H1 (cell line): ENCODE results near the gene CAMTA1. TPM values are rescaled to one million over a fixed set of nuclear protein-coding genes. Genes with fewer than 3 reads are reported as not detected.
A peak's percentile ranks its signal among the peaks of the same experiment; 100 is the strongest.

Source experiments
- CTCF ChIA-PET: fragments of 300-600 bp; sonication (Branson Sonifier 250); formaldehyde crosslinking; loops from one replicate; lab custom pipeline; 2021; ENCODE audit not compliant: partially characterized antibody; lab: Charles Lee
- POLR2A ChIA-PET: fragments of 300-600 bp; sonication (Branson Sonifier 250); formaldehyde crosslinking; loops from one replicate; lab custom pipeline; 2021; ENCODE audit warnings: inconsistent platforms; ENCODE audit not compliant: partially characterized antibody; lab: Charles Lee
- DNase-seq, 2 experiments: peaks; one replicate each; pipeline versions ENCODE4 v3.0.0 to v3.0.0-alpha.2; 2010 to 2022; ENCODE audit warnings: low spot score in 2 of 2, low read depth in 1 of 2, mixed read lengths in 1 of 2
- FAIRE-seq: peaks from 2 replicates; lab custom pipeline; 2011; peaks lifted over from hg19 to GRCh38; lab: Jason Lieb, UNC
- H2AFZ ChIP-seq: 2 replicates; pipeline ENCODE4 v1.8.1; 2012; ENCODE audit warnings: low read length, inconsistent platforms
- H2AK5ac ChIP-seq: 2 replicates; pipeline ENCODE4 v1.6.1; 2013; ENCODE audit warnings: low read depth, low read length
- H2BK120ac ChIP-seq: replicated peaks from 2 replicates; pipeline ENCODE3; 2013; ENCODE audit warnings: low read depth, low read length, inconsistent platforms
- H2BK12ac ChIP-seq: 2 replicates; pipeline ENCODE4 v1.6.1; 2013; ENCODE audit warnings: low read depth, low read length
- H2BK15ac ChIP-seq: 2 replicates; pipeline ENCODE4 v1.6.1; 2013; ENCODE audit warnings: low read length
- H2BK20ac ChIP-seq: 2 replicates; pipeline ENCODE4 v1.6.1; 2013; ENCODE audit warnings: low read length
- H2BK5ac ChIP-seq: 2 replicates; pipeline ENCODE4 v1.6.1; 2013; ENCODE audit warnings: low read depth, low read length
- H3K14ac ChIP-seq: 2 replicates; pipeline ENCODE4 v1.6.1; 2013; ENCODE audit warnings: inconsistent platforms; ENCODE audit not compliant: insufficient read length
- H3K18ac ChIP-seq: 2 replicates; pipeline ENCODE4 v1.6.1; 2013; ENCODE audit warnings: low read length; ENCODE audit errors: extremely low read depth
- H3K23ac ChIP-seq: 2 replicates; pipeline ENCODE4 v1.6.1; 2013; ENCODE audit warnings: inconsistent platforms; ENCODE audit not compliant: insufficient read length
- H3K23me2 ChIP-seq: 2 replicates; pipeline ENCODE4 v1.6.1; 2013; ENCODE audit warnings: low read depth, low read length
- H3K27ac ChIP-seq: 2 replicates; pipeline ENCODE4 v1.6.1; 2011; ENCODE audit warnings: low read depth, low read length, inconsistent platforms
- H3K27me3 ChIP-seq, 4 experiments: replicated peaks in 1 of 4; 1 replicate in 1 of 4; 2 replicates in 3 of 4; pipeline versions ENCODE4 v1.6.1 to v1.8.1; 2011 to 2013; ENCODE audit warnings: low read length in 3 of 4, mild to moderate bottlenecking in 3 of 4, inconsistent platforms in 2 of 4, mixed read lengths in 2 of 4, moderate library complexity in 1 of 4; ENCODE audit not compliant: control insufficient read depth in 3 of 4, insufficient read depth in 3 of 4; ENCODE audit errors: extremely low read depth in 1 of 4
- H3K36me3 ChIP-seq, 4 experiments: 2 replicates each; pipeline versions ENCODE4 v1.6.1 to v1.8.1; 2011 to 2013; ENCODE audit warnings: mild to moderate bottlenecking in 4 of 4, low read length in 3 of 4, moderate library complexity in 2 of 4, control low read depth in 1 of 4, inconsistent platforms in 1 of 4; ENCODE audit not compliant: insufficient read depth in 4 of 4, control insufficient read depth in 2 of 4
- H3K4ac ChIP-seq: replicated peaks from 2 replicates; pipeline ENCODE3; 2013; ENCODE audit warnings: low read length, low read depth, mixed read lengths, inconsistent platforms; ENCODE audit not compliant: insufficient read length
- H3K4me1 ChIP-seq, 4 experiments: replicated peaks in 1 of 4; 1 replicate in 1 of 4; 2 replicates in 3 of 4; pipeline versions ENCODE4 v1.6.1 to v1.8.1; 2011 to 2013; ENCODE audit warnings: low read length in 3 of 4, inconsistent platforms in 2 of 4, mixed read lengths in 1 of 4; ENCODE audit not compliant: insufficient read depth in 4 of 4, control insufficient read depth in 3 of 4
- H3K4me2 ChIP-seq, 2 experiments: 2 replicates each; pipeline versions ENCODE4 v1.6.1 to v1.8.1; 2011 to 2013; ENCODE audit warnings: low read depth in 2 of 2, low read length in 2 of 2, control low read depth in 1 of 2, inconsistent platforms in 1 of 2, mild to moderate bottlenecking in 1 of 2; ENCODE audit not compliant: insufficient read depth in 1 of 2
- H3K4me3 ChIP-seq, 4 experiments: fragments of 200-600, 300-600 bp in 1 of 4; sonication (generic), shearing (Covaris generic), sonication (Bioruptor Twin) in 1 of 4; 2 replicates each; pipeline versions ENCODE4 v1.5.1 to v1.8.1; 2011 to 2016; ENCODE audit warnings: low read length in 4 of 4, low read depth in 3 of 4, control low read depth in 2 of 4, inconsistent platforms in 2 of 4, mild to moderate bottlenecking in 2 of 4, mixed read lengths in 1 of 4, moderate library complexity in 1 of 4; ENCODE audit not compliant: insufficient read depth in 2 of 4; ENCODE audit errors: extremely low read depth in 1 of 4
- H3K56ac ChIP-seq: replicated peaks from 2 replicates; pipeline ENCODE3; 2013; ENCODE audit warnings: low read depth, mild to moderate bottlenecking, mixed read lengths, low read length, inconsistent platforms; ENCODE audit not compliant: insufficient read length
- H3K79me1 ChIP-seq: 2 replicates; pipeline ENCODE4 v1.6.1; 2013; ENCODE audit warnings: low read depth, low read length, control low read depth
- H3K79me2 ChIP-seq, 2 experiments: 2 replicates each; pipeline versions ENCODE4 v1.6.1 to v1.8.1; 2012 to 2013; ENCODE audit warnings: low read length in 2 of 2, mild to moderate bottlenecking in 2 of 2, inconsistent platforms in 1 of 2; ENCODE audit not compliant: insufficient read depth in 2 of 2, control insufficient read depth in 1 of 2
- H3K9ac ChIP-seq, 4 experiments: replicated peaks in 1 of 4; 1 replicate in 1 of 4; 2 replicates in 3 of 4; pipeline versions ENCODE4 v1.6.1 to v1.8.1; 2011 to 2013; ENCODE audit warnings: low read depth in 3 of 4, low read length in 3 of 4, control low read depth in 2 of 4, mild to moderate bottlenecking in 2 of 4, moderate library complexity in 2 of 4, inconsistent platforms in 1 of 4; ENCODE audit errors: extremely low read depth in 1 of 4
- H3K9me3 ChIP-seq, 2 experiments: 2 replicates each; pipeline versions ENCODE4 v1.6.1 to v1.8.1; 2012 to 2013; ENCODE audit warnings: mild to moderate bottlenecking in 2 of 2, moderate library complexity in 2 of 2, control low read depth in 1 of 2, inconsistent platforms in 1 of 2, low read depth in 1 of 2, low read length in 1 of 2, mixed read lengths in 1 of 2; ENCODE audit not compliant: insufficient read depth in 2 of 2
- H4K20me1 ChIP-seq, 2 experiments: replicated peaks in 1 of 2; 2 replicates each; pipeline versions ENCODE3 to v1.8.1; 2011 to 2013; ENCODE audit warnings: inconsistent platforms in 2 of 2, low read length in 2 of 2, mild to moderate bottlenecking in 1 of 2; ENCODE audit not compliant: insufficient read depth in 2 of 2, control insufficient read depth in 1 of 2
- H4K5ac ChIP-seq: 2 replicates; pipeline ENCODE4 v1.6.1; 2013; ENCODE audit warnings: low read length, low read depth, mixed read lengths, inconsistent platforms; ENCODE audit not compliant: insufficient read length
- H4K8ac ChIP-seq: 2 replicates; pipeline ENCODE4 v1.8.0; 2013; ENCODE audit warnings: mild to moderate bottlenecking, moderate library complexity, low read length, inconsistent platforms; ENCODE audit not compliant: insufficient read depth; ENCODE audit errors: extremely low read depth
- H4K91ac ChIP-seq: replicated peaks from 2 replicates; pipeline ENCODE3; 2013; ENCODE audit warnings: low read length, mixed read lengths, inconsistent platforms; ENCODE audit not compliant: insufficient read length
- CHD1 ChIP-seq: IDR thresholded peaks from 2 replicates; pipeline ENCODE4 v1.6.1; 2012; ENCODE audit warnings: low read depth, low read length, improper control_type of control experiment
- CREB1 ChIP-seq: IDR thresholded peaks from 2 replicates; pipeline ENCODE4 v1.6.1; 2012; ENCODE audit warnings: inconsistent platforms
- EGR1 ChIP-seq: IDR thresholded peaks from 2 replicates; pipeline ENCODE4 v1.6.1; 2011; ENCODE audit warnings: low read depth, low read length, borderline replicate concordance
- EP300 ChIP-seq, 2 experiments: IDR thresholded peaks; 1 replicate in 1 of 2; 2 replicates in 1 of 2; pipeline ENCODE4 v1.6.1; 2011 to 2012; ENCODE audit warnings: low read depth in 2 of 2, low read length in 2 of 2, mild to moderate bottlenecking in 2 of 2, borderline replicate concordance in 1 of 2, inconsistent platforms in 1 of 2, moderate library complexity in 1 of 2
- FOSL1 ChIP-seq: IDR thresholded peaks from 2 replicates; pipeline ENCODE4 v1.6.1; 2011; ENCODE audit warnings: mild to moderate bottlenecking, low read depth, low read length, moderate library complexity; ENCODE audit not compliant: insufficient read depth
- GTF2F1 ChIP-seq: IDR thresholded peaks from 2 replicates; pipeline ENCODE4 v1.6.1; 2012; ENCODE audit warnings: low read depth, low read length, improper control_type of control experiment, borderline replicate concordance
- HDAC2 ChIP-seq, 2 experiments: fragments of 300-600 bp in 1 of 2; sonication (generic) in 1 of 2; IDR thresholded peaks; 2 replicates each; pipeline ENCODE4 v1.6.1; 2011 to 2012; ENCODE audit warnings: low read depth in 2 of 2, low read length in 2 of 2, mild to moderate bottlenecking in 2 of 2, moderate library complexity in 2 of 2, borderline replicate concordance in 1 of 2, inconsistent platforms in 1 of 2
- KDM4A ChIP-seq: IDR thresholded peaks from one replicate; pipeline ENCODE4 v1.7.1; 2012; ENCODE audit warnings: low read depth, mild to moderate bottlenecking, moderate library complexity, low read length, inconsistent platforms; ENCODE audit not compliant: severe bottlenecking
- NRF1 ChIP-seq: IDR thresholded peaks from 2 replicates; pipeline ENCODE4 v1.6.1; 2011; ENCODE audit warnings: mild to moderate bottlenecking, low read depth, low read length, improper control_type of control experiment
- RBBP5 ChIP-seq: IDR thresholded peaks from 2 replicates; pipeline ENCODE4 v1.7.1; 2012; ENCODE audit warnings: low read depth, mild to moderate bottlenecking, inconsistent platforms, low read length, moderate library complexity, borderline replicate concordance
- SAP30 ChIP-seq: fragments of 300-600 bp; sonication (generic); IDR thresholded peaks from 2 replicates; pipeline ENCODE4 v1.7.1; 2012; ENCODE audit warnings: low read length, moderate library complexity, mild to moderate bottlenecking, inconsistent platforms; ENCODE audit not compliant: insufficient read depth, insufficient replicate concordance
- SIRT6 ChIP-seq: IDR thresholded peaks from one replicate; pipeline ENCODE4 v1.7.1; 2012; ENCODE audit warnings: low read length, inconsistent platforms
- SP1 ChIP-seq: IDR thresholded peaks from 2 replicates; pipeline ENCODE4 v1.6.1; 2011; ENCODE audit warnings: low read depth, low read length
- SP4 ChIP-seq: IDR thresholded peaks from 2 replicates; pipeline ENCODE4 v1.6.1; 2012; ENCODE audit warnings: low read length, inconsistent platforms
- SUZ12 ChIP-seq: fragments of 200-600 bp; sonication (generic); IDR thresholded peaks from 2 replicates; pipeline ENCODE4 v1.6.1; 2012; ENCODE audit warnings: mild to moderate bottlenecking, inconsistent platforms, low read length, moderate library complexity, mixed read lengths
- WGBS, 2 experiments: shearing (Covaris generic) in 1 of 2; methylation state at CpG; one replicate each; pipeline versions ENCODE4 v1.1.6 to v1.1.7; 2013 to 2015; ENCODE audit warnings: low lambda C conversion rate in 2 of 2, mixed read lengths in 2 of 2, inconsistent platforms in 1 of 2, low coverage in 1 of 2, missing lambda C conversion rate in 1 of 2; ENCODE audit not compliant: insufficient replicate concordance in 2 of 2, insufficient coverage in 1 of 2, insufficient read length in 1 of 2; ENCODE audit errors: extremely low coverage in 1 of 2, missing lambda C conversion rate in 1 of 2; 5-methylcytosine and 5-hydroxymethylcytosine counted together
- polyA plus RNA-seq, 7 experiments: library from polyadenylated mRNA; depleted of rRNA in 3 of 7; stranded (reverse) in 5 of 7; unstranded in 2 of 7; fragments of >200 nt in 5 of 7; fragments of 200-250 nt in 2 of 7; gene quantifications; 1 replicate in 5 of 7; 2 replicates in 1 of 7; 4 replicates in 1 of 7; pipeline versions ENCODE4 v1.2.1 to v1.2.3, GENCODE V29; 2011 to 2013; ENCODE audit warnings: missing spikeins in 2 of 7, mixed read lengths in 2 of 7
- total RNA-seq: library from RNA; stranded (reverse); fragmentation: NEBNext Ultra II Directional; extraction: Animal tissue kit (Norgen Biotek cat#: 25700); gene quantifications from 2 replicates; pipeline ENCODE4 v1.2.1, GENCODE V29; 2021

CAMTA1 gene
- total and polyA plus RNA-seq, 2 of the 8 experiments (the other 6 are each of a cell fraction or from before 2014, with no cell fraction given): 65.0 to 119 TPM

- Histone ChIP-seq H3K4me2 (no peak overlapping the region), H3K4ac (peak overlapping the region; percentile 44), H4K5ac (no peak overlapping the region), H2BK12ac (no peak overlapping the region), H3K4me3 (no peak overlapping the region), H2BK20ac (no peak overlapping the region), H3K23ac (no peak overlapping the region), H3K4me1 (no peaks in the 10 kb centered on the region), H4K20me1 (no peaks in the 10 kb centered on the region), H2BK15ac (0 out of 2 replicates have a peak overlapping the region, but pooled peaks have one; percentile 34), H3K14ac (no peak overlapping the region), H3K36me3 (no peaks in the 10 kb centered on the region), H3K79me2 (no peaks in the 10 kb centered on the region), H3K79me1 (no peaks in the 10 kb centered on the region), H2BK5ac (no peak overlapping the region), H3K9me3 (no peaks in the 10 kb centered on the region; a peak in 1 of 4 replicates), H4K91ac (no peak overlapping the region), H3K56ac (no peak overlapping the region), H3K23me2 (no peaks in the 10 kb centered on the region), H3K9ac (no peak overlapping the region), H2AK5ac (no peak overlapping the region), H3K18ac (no peak overlapping the region), H2AFZ (no peak overlapping the region), H3K27me3 (no peaks in the 10 kb centered on the region), H4K8ac (no peak overlapping the region), H3K27ac (no peak overlapping the region), H2BK120ac (no peak overlapping the region)
- 83% methylated on average over 3 of the region's 3 CpGs; no CpG with 5 or more reads in 1 of the 2 experiments for WGBS, 2 experiments
- peak in 1 of 2 experiments; percentile 27 for DNase-seq
- ChIA-PET CTCF (no interaction called here), POLR2A (interaction anchor here (1.2 kb wide), 1 partner anchor 8 kb away, joined by 3 read pairs; no protein-coding TSS in a partner anchor)
- no peak for FAIRE-seq
- TF ChIP-seq HDAC2 (IDR thresholded peaks at IDR 0.05; ENCODE audit: borderline replicate concordance in 1 of 2, low read depth in 2 of 2, low read length in 2 of 2) (no peak), RBBP5 (no peak), FOSL1 (no peak), KDM4A (no peak), CREB1 (no peak), SP1 (no peak), EGR1 (no peak), NRF1 (no peak), GTF2F1 (no peak), SIRT6 (no peak), SP4 (no peak), SAP30 (no peak), CHD1 (no peak), EP300 (IDR thresholded peaks at IDR 0.05; ENCODE audit: borderline replicate concordance in 1 of 2, low read depth in 2 of 2, low read length in 2 of 2) (no peak), SUZ12 (no peak)
Observed at GRCh38 chr1:7325254-7325653, 540.0 kb downstream of the CAMTA1 start.
